ENCODE results near the gene CDH23. TPM values are rescaled to one million over a fixed set of nuclear protein-coding genes. Genes with fewer than 3 reads are reported as not detected.

CDH23 gene
- total and polyA plus RNA-seq, 8 donors, result 1.8 to 22.8 (median 3.0) TPM

DNA sequence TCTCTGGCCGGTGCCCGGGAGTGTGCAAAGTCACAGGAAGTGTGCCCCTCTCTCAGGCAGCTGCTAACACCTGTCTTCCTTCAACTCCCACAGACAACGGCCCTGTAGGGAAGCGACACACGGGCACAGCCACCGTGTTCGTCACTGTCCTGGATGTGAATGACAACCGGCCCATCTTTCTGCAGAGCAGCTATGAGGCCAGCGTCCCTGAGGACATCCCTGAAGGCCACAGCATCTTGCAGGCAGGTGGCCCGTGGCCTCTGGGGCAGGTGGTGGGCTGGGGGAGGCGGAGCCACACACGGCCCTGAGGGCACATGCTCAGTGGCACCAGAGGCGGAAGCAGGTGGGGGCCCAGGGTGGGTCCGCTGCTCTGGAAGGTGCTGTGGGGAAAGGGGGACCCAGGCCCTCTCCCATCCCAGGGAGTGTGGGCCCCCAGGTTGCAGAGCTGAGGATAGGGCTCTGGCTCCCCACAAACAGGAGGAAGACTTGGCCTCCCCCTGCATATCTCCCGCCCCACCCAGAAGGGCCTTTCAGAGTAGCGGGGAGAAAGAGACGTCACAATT is 315.9 kb downstream of the CDH23 start:
- TF ChIP-seq, protein P1, sequence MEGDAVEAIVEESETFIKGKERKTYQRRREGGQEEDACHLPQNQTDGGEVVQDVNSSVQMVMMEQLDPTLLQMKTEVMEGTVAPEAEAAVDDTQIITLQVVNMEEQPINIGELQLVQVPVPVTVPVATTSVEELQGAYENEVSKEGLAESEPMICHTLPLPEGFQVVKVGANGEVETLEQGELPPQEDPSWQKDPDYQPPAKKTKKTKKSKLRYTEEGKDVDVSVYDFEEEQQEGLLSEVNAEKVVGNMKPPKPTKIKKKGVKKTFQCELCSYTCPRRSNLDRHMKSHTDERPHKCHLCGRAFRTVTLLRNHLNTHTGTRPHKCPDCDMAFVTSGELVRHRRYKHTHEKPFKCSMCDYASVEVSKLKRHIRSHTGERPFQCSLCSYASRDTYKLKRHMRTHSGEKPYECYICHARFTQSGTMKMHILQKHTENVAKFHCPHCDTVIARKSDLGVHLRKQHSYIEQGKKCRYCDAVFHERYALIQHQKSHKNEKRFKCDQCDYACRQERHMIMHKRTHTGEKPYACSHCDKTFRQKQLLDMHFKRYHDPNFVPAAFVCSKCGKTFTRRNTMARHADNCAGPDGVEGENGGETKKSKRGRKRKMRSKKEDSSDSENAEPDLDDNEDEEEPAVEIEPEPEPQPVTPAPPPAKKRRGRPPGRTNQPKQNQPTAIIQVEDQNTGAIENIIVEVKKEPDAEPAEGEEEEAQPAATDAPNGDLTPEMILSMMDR (IDR thresholded peaks at IDR 0.05), result no peak
- H3K36me3 ChIP-seq, result no peaks in the 10 kb centered on the region
- ATAC-seq, result no peak
- peaks cover 24 to 66% of the 10 kb centered on the region in 2 donors for H3K4me1 ChIP-seq
- H3K4me3 ChIP-seq, result no peak overlapping the region
- H3K9me3 ChIP-seq, result no peaks in the 10 kb centered on the region
- DNase-seq, result peak in 1 of 4 donors; percentile 77
- intact Hi-C loops (cut with DNase I), result no loop called here
- H3K27me3 ChIP-seq, result no peaks in the 10 kb centered on the region
- H3K27ac ChIP-seq, result peak overlapping the region; percentile 89 to 90

DNA sequence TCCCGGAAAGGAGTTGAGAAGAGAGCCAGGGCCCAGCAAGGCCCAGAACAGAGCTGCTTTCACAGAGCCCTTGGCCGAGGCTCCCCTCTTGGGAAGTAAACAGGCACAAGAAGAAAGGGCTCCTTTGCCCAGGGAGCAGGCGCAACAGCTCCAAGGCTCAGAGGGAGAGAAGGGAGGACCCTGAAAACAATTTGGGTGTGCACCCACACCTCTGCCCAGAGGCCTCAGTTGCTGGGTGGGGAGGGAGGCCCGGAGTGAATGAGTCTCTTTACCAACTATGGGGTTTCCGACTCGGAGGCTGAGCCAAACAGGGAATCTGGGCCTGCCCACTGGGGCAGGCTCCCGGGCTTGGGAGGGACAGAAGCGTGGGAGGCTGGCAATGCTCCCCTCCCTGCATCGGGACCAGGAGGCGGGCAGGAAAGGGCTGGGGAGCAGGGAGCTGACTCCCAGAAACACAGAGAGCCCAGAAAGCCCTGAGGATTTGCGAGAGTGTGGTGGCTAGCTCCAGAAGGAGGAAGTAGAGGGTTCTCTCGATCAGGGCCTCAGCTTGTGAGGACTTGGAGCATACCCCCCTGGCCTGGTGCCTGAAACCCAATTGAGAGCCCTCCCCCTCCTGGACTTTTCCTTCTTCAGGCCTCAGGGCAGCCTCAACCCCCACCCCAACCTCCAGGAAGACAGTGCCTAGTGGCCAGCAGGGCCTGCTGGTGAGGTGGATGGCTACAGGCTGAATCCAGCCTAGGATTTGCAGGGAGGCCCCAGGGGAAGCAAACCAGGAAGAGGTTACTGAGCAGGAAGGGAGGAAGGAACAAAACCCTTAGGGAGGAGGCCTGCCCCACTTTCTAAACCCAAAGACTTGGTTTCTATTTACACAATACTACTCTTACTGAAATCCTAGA is 316.7 kb downstream of the CDH23 start:
- DNase-seq, result peak in 3 of 4 donors; percentile 75 to 86 (median 82)
- intact Hi-C loops (cut with DNase I), result no loop called here
- peak; percentile 82 for ATAC-seq
- H3K9me3 ChIP-seq, result no peaks in the 10 kb centered on the region
- no peaks in the 10 kb centered on the region for H3K36me3 ChIP-seq
- TF ChIP-seq, protein P1 (IDR thresholded peaks at IDR 0.05), result no peak
- H3K27ac ChIP-seq, result peak overlapping the region; percentile 89 to 90
- peaks cover 25 to 60% of the 10 kb centered on the region in 2 donors for H3K4me1 ChIP-seq
- H3K4me3 ChIP-seq, result peak overlapping the region in 1 of 2 donors; percentile 12
- no peaks in the 10 kb centered on the region for H3K27me3 ChIP-seq

DNA sequence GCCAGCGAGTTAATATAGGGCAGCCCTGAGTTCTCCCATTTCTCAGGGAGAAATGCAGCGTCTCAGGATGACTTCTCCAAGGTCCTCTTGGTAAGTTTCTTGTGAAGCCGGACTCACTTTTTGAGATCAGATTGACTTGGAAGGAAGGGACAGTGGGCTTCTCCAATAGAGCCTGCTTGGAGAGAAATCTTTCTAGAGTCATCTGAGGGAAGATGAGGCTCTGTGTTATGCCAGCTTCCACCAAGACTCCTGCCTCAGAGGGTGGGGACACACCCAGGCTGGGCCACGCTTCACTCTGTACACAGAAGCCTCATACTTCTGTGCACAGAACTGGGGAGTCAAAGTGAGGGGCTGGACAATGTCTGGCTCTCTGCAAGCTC is 317.3 kb downstream of the CDH23 start:
- Histone ChIP-seq H3K36me3 (no peaks in the 10 kb centered on the region), H3K9me3 (no peaks in the 10 kb centered on the region), H3K27me3 (no peaks in the 10 kb centered on the region), H3K27ac (peak overlapping the region; percentile 89 to 90), H3K4me1 (peaks cover 27 to 53% of the 10 kb centered on the region in 2 donors), H3K4me3 (peak overlapping the region in 1 of 2 donors; percentile 12)
- peak; percentile 8 for ATAC-seq
- TF ChIP-seq, protein P1 (IDR thresholded peaks at IDR 0.05), result no peak
- intact Hi-C loops (cut with DNase I), result no loop called here
- no peak for DNase-seq

DNA sequence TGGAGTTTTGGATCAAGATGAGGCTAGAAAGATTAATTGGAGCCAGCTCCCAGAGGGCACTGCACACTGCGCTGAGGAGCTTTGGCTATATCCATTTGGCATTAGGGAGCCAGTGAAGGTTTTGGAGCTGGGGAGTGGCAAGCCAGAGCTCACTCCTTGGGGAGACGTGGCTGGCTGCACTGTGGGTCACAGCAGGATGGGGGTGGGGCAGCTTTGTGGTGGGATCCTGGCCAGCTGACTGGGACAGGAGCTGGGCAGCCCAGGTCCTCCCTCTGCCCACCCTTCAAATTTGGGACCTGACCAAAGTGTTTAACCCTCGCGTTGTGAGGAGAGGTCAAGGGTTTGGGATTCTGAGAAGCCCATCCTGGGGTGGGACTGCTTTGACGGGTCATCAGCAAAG is 317.9 kb downstream of the CDH23 start:
- DNase-seq (no peak), ATAC-seq (no peak)
- Histone ChIP-seq H3K4me3 (peak overlapping the region in 1 of 2 donors; percentile 12), H3K4me1 (peaks cover 27 to 53% of the 10 kb centered on the region in 2 donors), H3K36me3 (no peaks in the 10 kb centered on the region), H3K27ac (peak overlapping the region; percentile 89 to 90), H3K9me3 (no peaks in the 10 kb centered on the region), H3K27me3 (no peaks in the 10 kb centered on the region)
- intact Hi-C loops (cut with DNase I), result no loop called here
- TF ChIP-seq, protein P1 (IDR thresholded peaks at IDR 0.05), result no peak

DNA sequence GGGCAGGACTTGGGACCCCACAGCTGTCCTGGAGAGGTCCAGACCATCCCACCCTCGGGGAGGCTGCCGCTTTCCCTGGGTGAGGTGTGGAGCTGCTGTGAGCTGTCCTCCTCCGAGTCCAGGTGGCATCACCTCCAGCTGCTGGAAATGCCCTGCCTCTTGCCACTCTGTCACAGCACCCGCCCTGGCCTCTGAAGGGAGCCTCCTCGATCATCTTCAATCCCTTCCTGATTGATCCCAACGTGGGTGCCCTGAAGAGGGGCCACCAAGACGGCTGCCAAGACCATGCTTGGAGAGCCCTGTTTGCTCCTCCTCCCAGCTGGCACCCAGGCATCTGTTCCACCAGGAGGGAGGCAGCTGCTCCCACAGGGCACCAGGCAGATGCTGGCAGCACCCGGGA is 318.3 kb downstream of the CDH23 start:
- no peaks in the 10 kb centered on the region for H3K27me3 ChIP-seq
- DNase-seq, result no peak
- TF ChIP-seq, protein P1 (IDR thresholded peaks at IDR 0.05), result no peak
- H3K4me1 ChIP-seq, result peaks cover 27 to 53% of the 10 kb centered on the region in 2 donors
- no peak for ATAC-seq
- H3K36me3 ChIP-seq, result no peaks in the 10 kb centered on the region
- intact Hi-C loops (cut with DNase I), result no loop called here
- H3K27ac ChIP-seq, result peak overlapping the region in 1 of 2 donors; percentile 89
- peak overlapping the region in 1 of 2 donors; percentile 12 for H3K4me3 ChIP-seq
- H3K9me3 ChIP-seq, result no peaks in the 10 kb centered on the region
